ENCODE data around the gene STARD3NL. TPM values are rescaled to one million over a fixed set of nuclear protein-coding genes. Genes with fewer than 3 reads are reported as not detected.

The STARD3NL gene
- total and polyA plus RNA-seq, 2 of the 13 experiments (the other 11 are each of a cell fraction or from before 2014, with no cell fraction given), result 37.3 to 42.3 TPM

DNA sequence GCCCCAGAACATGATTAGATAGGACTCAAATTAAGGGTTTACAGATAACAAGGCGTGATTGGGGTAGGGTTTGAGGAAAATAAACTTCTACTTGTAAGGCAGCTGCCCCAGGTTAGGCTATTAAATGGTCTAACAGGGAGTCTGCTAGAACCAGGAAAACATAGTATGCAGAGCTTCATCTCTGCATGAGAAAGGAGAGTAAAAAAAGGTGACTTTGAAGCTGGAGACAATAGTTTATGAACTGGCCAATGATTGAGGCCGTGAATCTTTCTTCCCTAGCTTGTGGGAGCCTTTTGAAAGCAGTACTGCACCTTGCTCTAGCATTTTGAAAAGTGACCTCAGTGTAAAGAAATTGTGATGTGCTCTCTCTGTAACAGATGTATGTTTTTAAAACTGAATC lies 48.5 kb upstream of the STARD3NL start (continued):
- no peak for TF ChIP-seq STAT6 (CRISPR knock-in tag; IDR thresholded peaks at IDR 0.05; ENCODE audit: borderline replicate concordance)
- TF ChIP-seq HMGA1 (CRISPR knock-in tag; conservative IDR thresholded peaks at IDR 0.05), result no peak

GRCh38 chr7:38138171-38138570 lies 39.9 kb upstream of the STARD3NL start:
- H3K9ac ChIP-seq (ENCODE audit: insufficient read depth, low read depth, low read length), result no peak overlapping the region
- ChIA-PET POLR2A (no interaction called here), CTCF (ENCODE audit: low intra/inter-chr PET ratio, low total read pairs) (no interaction called here)
- BruUV-seq (replicated peaks), result no TSS peak
- intact Hi-C loops (cut with micrococcal nuclease; ENCODE audit: unreplicated experiment), result no loop called here
- no peak overlapping the region for H2AFZ ChIP-seq (ENCODE audit: low read length)
- ATAC-seq (no peak), DNase-seq (ENCODE audit: low spot score) (no peak), FAIRE-seq (no peak)
- H3K27ac ChIP-seq (ENCODE audit: extremely low read length, insufficient read depth, low read length), result no peak overlapping the region
- H4K20me1 ChIP-seq (ENCODE audit: insufficient read depth, low read length), result no peaks in the 10 kb centered on the region
- H3K27me3 ChIP-seq (ENCODE audit: control insufficient read depth in 1 of 2, insufficient read depth in 2 of 2, low read length in 2 of 2), result no peaks in the 10 kb centered on the region
- no peak overlapping the region for H3K4me2 ChIP-seq (ENCODE audit: low read depth, low read length)
- 0% methylated on average over 2 of the region's 2 CpGs for WGBS (ENCODE audit: low lambda C conversion rate)
- H3K79me2 ChIP-seq (ENCODE audit: insufficient read depth, low read length), result no peaks in the 10 kb centered on the region
- no peak overlapping the region for H3K4me3 ChIP-seq (replicated peaks in 1 of 3; ENCODE audit: insufficient read depth in 1 of 3, low read depth in 2 of 3, low read length in 3 of 3)
- H3K4me1 ChIP-seq (ENCODE audit: insufficient read depth, low read length), result no peaks in the 10 kb centered on the region
- H3K36me3 ChIP-seq (replicated peaks in 1 of 2; ENCODE audit: control insufficient read depth in 1 of 2, insufficient read depth in 2 of 2, low read length in 2 of 2), result no peaks in the 10 kb centered on the region
- H3K9me3 ChIP-seq (ENCODE audit: low read length), result no peaks in the 10 kb centered on the region
- in situ Hi-C loops (cut with HindIII; ENCODE audit: extremely low pct_ligation_motif_present, low pct_unique_long_range_greater_than_20kb), result no loop called here
- TF ChIP-seq ZNF788 (CRISPR knock-in tag; IDR thresholded peaks at IDR 0.05; ENCODE audit: borderline replicate concordance) (no peak), DNMT1 (CRISPR knock-in tag; IDR thresholded peaks at IDR 0.05) (no peak), ZGPAT (CRISPR knock-in tag; IDR thresholded peaks at IDR 0.05) (no peak), FOXP1 (IDR thresholded peaks at IDR 0.05) (no peak), FOXP1 (CRISPR knock-in tag; IDR thresholded peaks at IDR 0.05) (no peak), CBX2 (IDR thresholded peaks at IDR 0.05; ENCODE audit: low read depth, low read length) (no peak), CBX2 (CRISPR knock-in tag; IDR thresholded peaks at IDR 0.05; ENCODE audit: low read depth) (no peak), PAF1 (CRISPR knock-in tag; IDR thresholded peaks at IDR 0.05) (no peak), REPIN1 (CRISPR knock-in tag; IDR thresholded peaks at IDR 0.05; ENCODE audit: borderline replicate concordance, low read depth) (no peak), JUNB (CRISPR knock-in tag; IDR thresholded peaks at IDR 0.05; ENCODE audit: borderline replicate concordance) (no peak)
- TF ChIP-seq, protein P1, sequence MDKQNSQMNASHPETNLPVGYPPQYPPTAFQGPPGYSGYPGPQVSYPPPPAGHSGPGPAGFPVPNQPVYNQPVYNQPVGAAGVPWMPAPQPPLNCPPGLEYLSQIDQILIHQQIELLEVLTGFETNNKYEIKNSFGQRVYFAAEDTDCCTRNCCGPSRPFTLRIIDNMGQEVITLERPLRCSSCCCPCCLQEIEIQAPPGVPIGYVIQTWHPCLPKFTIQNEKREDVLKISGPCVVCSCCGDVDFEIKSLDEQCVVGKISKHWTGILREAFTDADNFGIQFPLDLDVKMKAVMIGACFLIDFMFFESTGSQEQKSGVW (CRISPR knock-in tag; IDR thresholded peaks at IDR 0.05; ENCODE audit: borderline replicate concordance), result no peak
- TF ChIP-seq, protein P2, sequence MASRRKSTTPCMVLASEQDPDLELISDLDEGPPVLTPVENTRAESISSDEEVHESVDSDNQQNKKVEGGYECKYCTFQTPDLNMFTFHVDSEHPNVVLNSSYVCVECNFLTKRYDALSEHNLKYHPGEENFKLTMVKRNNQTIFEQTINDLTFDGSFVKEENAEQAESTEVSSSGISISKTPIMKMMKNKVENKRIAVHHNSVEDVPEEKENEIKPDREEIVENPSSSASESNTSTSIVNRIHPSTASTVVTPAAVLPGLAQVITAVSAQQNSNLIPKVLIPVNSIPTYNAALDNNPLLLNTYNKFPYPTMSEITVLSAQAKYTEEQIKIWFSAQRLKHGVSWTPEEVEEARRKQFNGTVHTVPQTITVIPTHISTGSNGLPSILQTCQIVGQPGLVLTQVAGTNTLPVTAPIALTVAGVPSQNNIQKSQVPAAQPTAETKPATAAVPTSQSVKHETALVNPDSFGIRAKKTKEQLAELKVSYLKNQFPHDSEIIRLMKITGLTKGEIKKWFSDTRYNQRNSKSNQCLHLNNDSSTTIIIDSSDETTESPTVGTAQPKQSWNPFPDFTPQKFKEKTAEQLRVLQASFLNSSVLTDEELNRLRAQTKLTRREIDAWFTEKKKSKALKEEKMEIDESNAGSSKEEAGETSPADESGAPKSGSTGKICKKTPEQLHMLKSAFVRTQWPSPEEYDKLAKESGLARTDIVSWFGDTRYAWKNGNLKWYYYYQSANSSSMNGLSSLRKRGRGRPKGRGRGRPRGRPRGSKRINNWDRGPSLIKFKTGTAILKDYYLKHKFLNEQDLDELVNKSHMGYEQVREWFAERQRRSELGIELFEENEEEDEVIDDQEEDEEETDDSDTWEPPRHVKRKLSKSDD (CRISPR knock-in tag; IDR thresholded peaks at IDR 0.05; ENCODE audit: low read depth), result no peak
- TF ChIP-seq, protein P3, sequence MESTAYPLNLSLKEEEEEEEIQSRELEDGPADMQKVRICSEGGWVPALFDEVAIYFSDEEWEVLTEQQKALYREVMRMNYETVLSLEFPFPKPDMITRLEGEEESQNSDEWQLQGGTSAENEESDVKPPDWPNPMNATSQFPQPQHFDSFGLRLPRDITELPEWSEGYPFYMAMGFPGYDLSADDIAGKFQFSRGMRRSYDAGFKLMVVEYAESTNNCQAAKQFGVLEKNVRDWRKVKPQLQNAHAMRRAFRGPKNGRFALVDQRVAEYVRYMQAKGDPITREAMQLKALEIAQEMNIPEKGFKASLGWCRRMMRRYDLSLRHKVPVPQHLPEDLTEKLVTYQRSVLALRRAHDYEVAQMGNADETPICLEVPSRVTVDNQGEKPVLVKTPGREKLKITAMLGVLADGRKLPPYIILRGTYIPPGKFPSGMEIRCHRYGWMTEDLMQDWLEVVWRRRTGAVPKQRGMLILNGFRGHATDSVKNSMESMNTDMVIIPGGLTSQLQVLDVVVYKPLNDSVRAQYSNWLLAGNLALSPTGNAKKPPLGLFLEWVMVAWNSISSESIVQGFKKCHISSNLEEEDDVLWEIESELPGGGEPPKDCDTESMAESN (CRISPR knock-in tag; conservative IDR thresholded peaks at IDR 0.05), result no peak
